Right lobe of liver (tissue), 4 donors: Measurements from ENCODE around the gene TEX264.

Experiments used
- POLR2A ChIP-seq: fragments of 450-650 bp; IDR thresholded peaks from one replicate; pipeline ENCODE4 v1.6.1; 2017; ENCODE audit warnings: antibody characterized with exemption, mild to moderate bottlenecking
- TF ChIP-seq, protein P1 (sequence below), 4 donors: fragments of 200-600 bp in 3 of 4; fragments of 450-650 bp in 1 of 4; IDR thresholded peaks; one replicate each; pipeline versions ENCODE4 v1.5.1 to v1.8.0; 2016 to 2022; ENCODE audit warnings: antibody characterized with exemption in 4 of 4, mild to moderate bottlenecking in 2 of 4
- donor health status: DM: no; HTN: no; CAD: no.
- donor health status: DM: no; HTN: no; CAD: no.
- donor health status: DM: no; HTN: yes; CAD: no.

DNA sequence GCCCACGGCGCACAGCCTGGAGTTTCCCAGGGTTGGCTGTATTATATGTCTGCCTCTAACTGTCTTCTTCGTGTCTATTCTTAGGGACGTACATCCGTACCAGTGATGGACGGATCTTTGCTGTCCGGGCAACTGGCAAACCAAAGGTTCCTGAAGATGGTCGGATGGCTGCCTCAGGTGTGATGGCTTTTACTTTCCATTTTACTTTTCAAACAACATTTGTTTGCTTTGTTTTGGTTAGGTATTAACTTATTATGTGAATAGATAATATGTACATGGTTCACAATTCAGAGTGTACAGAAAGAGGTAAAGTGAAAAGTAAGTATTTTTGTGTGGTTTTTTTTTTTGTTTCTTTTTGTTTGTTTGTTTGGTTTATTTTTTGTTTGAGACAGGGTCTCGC lies 11.1 kb upstream of the TEX264 start:
- TF ChIP-seq, protein P1, sequence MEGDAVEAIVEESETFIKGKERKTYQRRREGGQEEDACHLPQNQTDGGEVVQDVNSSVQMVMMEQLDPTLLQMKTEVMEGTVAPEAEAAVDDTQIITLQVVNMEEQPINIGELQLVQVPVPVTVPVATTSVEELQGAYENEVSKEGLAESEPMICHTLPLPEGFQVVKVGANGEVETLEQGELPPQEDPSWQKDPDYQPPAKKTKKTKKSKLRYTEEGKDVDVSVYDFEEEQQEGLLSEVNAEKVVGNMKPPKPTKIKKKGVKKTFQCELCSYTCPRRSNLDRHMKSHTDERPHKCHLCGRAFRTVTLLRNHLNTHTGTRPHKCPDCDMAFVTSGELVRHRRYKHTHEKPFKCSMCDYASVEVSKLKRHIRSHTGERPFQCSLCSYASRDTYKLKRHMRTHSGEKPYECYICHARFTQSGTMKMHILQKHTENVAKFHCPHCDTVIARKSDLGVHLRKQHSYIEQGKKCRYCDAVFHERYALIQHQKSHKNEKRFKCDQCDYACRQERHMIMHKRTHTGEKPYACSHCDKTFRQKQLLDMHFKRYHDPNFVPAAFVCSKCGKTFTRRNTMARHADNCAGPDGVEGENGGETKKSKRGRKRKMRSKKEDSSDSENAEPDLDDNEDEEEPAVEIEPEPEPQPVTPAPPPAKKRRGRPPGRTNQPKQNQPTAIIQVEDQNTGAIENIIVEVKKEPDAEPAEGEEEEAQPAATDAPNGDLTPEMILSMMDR (IDR thresholded peaks at IDR 0.05), result no peak
- no peak for TF ChIP-seq POLR2A
